ENCODE data around the gene HNRNPL.

- TF ChIP-seq TAF1 (IDR thresholded peaks at IDR 0.05; ENCODE audit: low read depth, low read length) (no peak), POLR2AphosphoS5 (IDR thresholded peaks at IDR 0.05; ENCODE audit: low read depth, low read length) (no peak), POLR2A (IDR thresholded peaks at IDR 0.05; ENCODE audit: low read depth, low read length) (no peak)
These were observed 18.8 kb upstream of the HNRNPL start for GRCh38 chr19:38868551-38868950.

All from GM12891 (cell line).